Esophagus squamous epithelium (tissue), 4 donors: Measurements from ENCODE around the gene WHRN.

Source experiments
- CTCF ChIP-seq, 6 experiments: fragments of 450-650 bp in 4 of 6; fragments of 200-600 bp in 2 of 6; sonication (generic) in 2 of 6; IDR thresholded peaks; one replicate each; pipeline ENCODE4 v1.5.1; 2016 to 2019; ENCODE audit warnings: antibody characterized with exemption in 6 of 6, mild to moderate bottlenecking in 4 of 6, moderate library complexity in 4 of 6
- POLR2A ChIP-seq, 4 donors: fragments of 450-650 bp; IDR thresholded peaks; one replicate each; pipeline ENCODE4 v1.6.1; 2017; ENCODE audit warnings: antibody characterized with exemption in 4 of 4, mild to moderate bottlenecking in 4 of 4, moderate library complexity in 3 of 4

DNA sequence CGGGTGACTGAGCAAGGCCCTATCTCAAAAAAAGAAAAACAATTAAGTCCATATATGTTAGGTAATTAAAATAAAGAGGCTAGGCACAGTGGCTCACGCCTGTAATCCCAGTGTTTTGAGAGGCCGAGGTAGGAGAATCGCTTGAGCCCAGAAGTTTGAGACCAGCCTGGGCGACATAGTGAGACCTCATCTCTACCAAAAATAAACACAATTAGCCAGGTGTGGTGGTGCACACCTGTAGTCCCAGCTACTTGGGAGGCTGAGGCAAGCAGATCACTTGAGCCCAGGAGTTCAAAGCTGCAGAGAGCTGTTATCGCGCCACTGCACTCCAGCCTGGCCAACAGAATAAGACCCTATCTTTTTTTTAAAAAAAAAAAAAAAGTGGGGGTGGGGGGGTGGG is 12.3 kb downstream of the WHRN start:
- no peak for TF ChIP-seq POLR2A (IDR thresholded peaks at IDR 0.05)
- TF ChIP-seq CTCF (IDR thresholded peaks at IDR 0.05): no peak
